Measurements from ENCODE around the gene ARMC5.

- TF ChIP-seq CTCF (IDR thresholded peaks at IDR 0.05) (no peak), ZNF302 (CRISPR knock-in tag; IDR thresholded peaks at IDR 0.05) (no peak), ESRRA (IDR thresholded peaks at IDR 0.05; ENCODE audit: borderline replicate concordance, low read length) (no peak)
Measured at GRCh38 chr16:31438414-31438813, 20.9 kb upstream of the ARMC5 start.

All from A549 (cell line).